ENCODE results near the gene ZNF205. TPM values are rescaled to one million over a fixed set of nuclear protein-coding genes. Genes with fewer than 3 reads are reported as not detected.
"Not testable (repeated sequence)": the region's sequence is repeated elsewhere in the genome, so short reads cannot be mapped to it uniquely, and the experiment has no call there.

Gene ZNF205
- total RNA-seq, 1 experiment from 2014 or later = 12.1 TPM

GRCh38 chr16:3065742-3066439 is 46.5 kb upstream of the ZNF205 start:
- peaks cover 11% of the 10 kb centered on the region for H3K4me1 Mint-ChIP-seq (ENCODE audit: insufficient read depth, unreplicated experiment)
- intact Hi-C loops (cut with micrococcal nuclease) = no loop called here
- H3K36me3 Mint-ChIP-seq (ENCODE audit: insufficient read depth, unreplicated experiment) = no peaks in the 10 kb centered on the region
- H3K27me3 Mint-ChIP-seq (ENCODE audit: insufficient read depth, unreplicated experiment) = no peaks in the 10 kb centered on the region
- BruUV-seq (replicated peaks) = no TSS peak
- ChIA-PET POLR2A (interaction anchor here (0.6 to 1.3 kb wide), 2 partner anchors 69 to 97 kb away, joined by 3 to 5 read pairs; partner anchors contain the start of gene ZNF213), CTCF (no interaction called here)
- H3K27ac Mint-ChIP-seq (ENCODE audit: low read depth, unreplicated experiment) = peak overlapping the region; percentile 93
- no peak for TF ChIP-seq CTCF (IDR thresholded peaks at IDR 0.05; ENCODE audit: unreplicated experiment)
- peak overlapping the region; percentile 64 for H3K4me3 Mint-ChIP-seq (ENCODE audit: unreplicated experiment)
- no peaks in the 10 kb centered on the region for H3K9me3 Mint-ChIP-seq (ENCODE audit: unreplicated experiment)
- no peak for DNase-seq (ENCODE audit: unreplicated experiment)

- TF ChIP-seq CTCF (IDR thresholded peaks at IDR 0.05; ENCODE audit: unreplicated experiment) = no peak
- intact Hi-C loops (cut with micrococcal nuclease) = no loop called here
- ChIA-PET POLR2A (no interaction called here), CTCF (interaction anchor here (0.9 to 1.0 kb wide), 2 partner anchors 35 to 63 kb away, joined by 3 to 5 read pairs; no protein-coding TSS in a partner anchor)
- Mint-ChIP-seq H3K4me1 (ENCODE audit: insufficient read depth, unreplicated experiment) (peaks cover 11% of the 10 kb centered on the region), H3K27ac (ENCODE audit: low read depth, unreplicated experiment) (no peak overlapping the region), H3K36me3 (ENCODE audit: insufficient read depth, unreplicated experiment) (no peaks in the 10 kb centered on the region), H3K27me3 (ENCODE audit: insufficient read depth, unreplicated experiment) (no peaks in the 10 kb centered on the region), H3K9me3 (ENCODE audit: unreplicated experiment) (no peaks in the 10 kb centered on the region), H3K4me3 (ENCODE audit: unreplicated experiment) (no peak overlapping the region)
- no peak for DNase-seq (ENCODE audit: unreplicated experiment)
- no TSS peak for BruUV-seq (replicated peaks)
These were observed 46.0 kb upstream of the ZNF205 start for GRCh38 chr16:3066440-3066748.

GRCh38 chr16:3068487-3068886 is 43.9 kb upstream of the ZNF205 start:
- no peaks in the 10 kb centered on the region for H3K36me3 Mint-ChIP-seq (ENCODE audit: insufficient read depth, unreplicated experiment)
- ChIA-PET POLR2A (no interaction called here), CTCF (interaction anchor here (1.3 kb wide), 1 partner anchor 10 kb away, joined by 4 read pairs; no protein-coding TSS in a partner anchor)
- peaks cover 7% of the 10 kb centered on the region for H3K27me3 Mint-ChIP-seq (ENCODE audit: insufficient read depth, unreplicated experiment)
- H3K9me3 Mint-ChIP-seq (ENCODE audit: unreplicated experiment) = no peaks in the 10 kb centered on the region
- no peak overlapping the region for H3K27ac Mint-ChIP-seq (ENCODE audit: low read depth, unreplicated experiment)
- no TSS peak for BruUV-seq (replicated peaks)
- peaks cover 11% of the 10 kb centered on the region for H3K4me1 Mint-ChIP-seq (ENCODE audit: insufficient read depth, unreplicated experiment)
- TF ChIP-seq CTCF (IDR thresholded peaks at IDR 0.05; ENCODE audit: unreplicated experiment) = no peak
- no peak overlapping the region for H3K4me3 Mint-ChIP-seq (ENCODE audit: unreplicated experiment)
- DNase-seq (ENCODE audit: unreplicated experiment) = no peak
- intact Hi-C loops (cut with micrococcal nuclease) = no loop called here

- POLR2A ChIA-PET; intact Hi-C loops (cut with micrococcal nuclease); DNase-seq (ENCODE audit: unreplicated experiment); H3K27ac Mint-ChIP-seq (ENCODE audit: low read depth, unreplicated experiment); H3K4me3 Mint-ChIP-seq (ENCODE audit: unreplicated experiment); H3K36me3 Mint-ChIP-seq (ENCODE audit: insufficient read depth, unreplicated experiment); BruUV-seq (replicated peaks); H3K9me3 Mint-ChIP-seq (ENCODE audit: unreplicated experiment): not testable (repeated sequence)
- CTCF ChIA-PET = interaction anchor here (1.3 kb wide), 1 partner anchor 11 kb away, joined by 4 read pairs; no protein-coding TSS in a partner anchor
- H3K4me1 Mint-ChIP-seq (ENCODE audit: insufficient read depth, unreplicated experiment) = peaks cover 11% of the 10 kb centered on the region
- H3K27me3 Mint-ChIP-seq (ENCODE audit: insufficient read depth, unreplicated experiment) = peaks cover 14% of the 10 kb centered on the region
These were observed 43.2 kb upstream of the ZNF205 start for GRCh38 chr16:3069146-3069545.

Data from MCF 10A (cell line).